ENCODE results near the gene FOXA1. TPM values are rescaled to one million over a fixed set of nuclear protein-coding genes. Genes with fewer than 3 reads are reported as not detected.

The FOXA1 gene
- total RNA-seq, 4 donors from 2014 or later, result 4.8 to 14.4 (median 8.3) TPM

DNA sequence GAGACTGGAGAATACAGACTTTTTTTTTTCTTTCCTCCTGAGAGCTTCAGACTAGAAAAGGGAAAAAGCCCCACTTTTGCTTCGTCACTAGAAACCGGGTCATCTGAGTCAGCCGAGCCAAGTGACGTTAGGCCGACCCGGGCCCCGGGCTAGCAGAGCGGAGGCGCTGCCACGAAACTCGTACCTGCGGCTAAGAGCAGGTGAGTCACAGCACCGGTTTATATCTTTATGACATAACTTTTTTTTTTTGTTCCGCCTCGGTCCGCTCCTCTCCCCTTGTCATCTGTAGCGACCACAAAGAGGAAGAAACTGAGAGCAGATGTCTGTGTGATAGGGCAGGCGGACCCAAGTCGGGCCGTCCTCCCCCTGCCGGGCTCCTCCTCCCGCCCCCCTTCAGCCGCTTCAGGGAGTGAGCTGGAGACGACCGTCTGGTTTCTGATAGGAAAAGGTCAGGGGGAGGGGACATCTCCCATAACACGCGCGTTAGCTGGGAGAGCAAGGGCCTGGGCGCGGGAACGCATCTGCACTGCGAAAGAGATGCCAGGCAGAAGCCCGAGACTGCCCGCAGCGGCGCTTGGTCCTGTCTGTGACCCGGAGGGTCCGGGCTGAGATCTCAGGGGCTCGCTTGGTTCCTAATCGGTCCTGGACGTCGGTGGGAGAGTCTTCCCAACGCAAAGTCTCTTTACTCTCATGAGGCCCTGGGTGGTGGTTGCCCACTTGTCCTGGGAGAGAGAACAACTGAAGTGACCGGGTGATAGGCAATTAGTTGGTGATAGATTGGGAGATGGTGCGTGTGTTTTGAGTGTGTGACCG, 966 bp upstream of the FOXA1 start:
- no peak overlapping the region for H3K27ac ChIP-seq
- DNase-seq (ENCODE audit: low spot score in 2 of 2), result no peak
- WGBS, result 4% methylated on average over 44 of the region's 46 CpGs
- H3K27me3 ChIP-seq, result peaks cover 96% of the 10 kb centered on the region
- no peaks in the 10 kb centered on the region for H3K36me3 ChIP-seq
- no peaks in the 10 kb centered on the region for H3K9me3 ChIP-seq
- peaks cover 59% of the 10 kb centered on the region for H3K4me1 ChIP-seq
- TF ChIP-seq POLR2A (IDR thresholded peaks at IDR 0.05) (no peak), POLR2AphosphoS5 (IDR thresholded peaks at IDR 0.05) (no peak), EP300 (IDR thresholded peaks at IDR 0.05) (no peak)
- TF ChIP-seq, protein P1, sequence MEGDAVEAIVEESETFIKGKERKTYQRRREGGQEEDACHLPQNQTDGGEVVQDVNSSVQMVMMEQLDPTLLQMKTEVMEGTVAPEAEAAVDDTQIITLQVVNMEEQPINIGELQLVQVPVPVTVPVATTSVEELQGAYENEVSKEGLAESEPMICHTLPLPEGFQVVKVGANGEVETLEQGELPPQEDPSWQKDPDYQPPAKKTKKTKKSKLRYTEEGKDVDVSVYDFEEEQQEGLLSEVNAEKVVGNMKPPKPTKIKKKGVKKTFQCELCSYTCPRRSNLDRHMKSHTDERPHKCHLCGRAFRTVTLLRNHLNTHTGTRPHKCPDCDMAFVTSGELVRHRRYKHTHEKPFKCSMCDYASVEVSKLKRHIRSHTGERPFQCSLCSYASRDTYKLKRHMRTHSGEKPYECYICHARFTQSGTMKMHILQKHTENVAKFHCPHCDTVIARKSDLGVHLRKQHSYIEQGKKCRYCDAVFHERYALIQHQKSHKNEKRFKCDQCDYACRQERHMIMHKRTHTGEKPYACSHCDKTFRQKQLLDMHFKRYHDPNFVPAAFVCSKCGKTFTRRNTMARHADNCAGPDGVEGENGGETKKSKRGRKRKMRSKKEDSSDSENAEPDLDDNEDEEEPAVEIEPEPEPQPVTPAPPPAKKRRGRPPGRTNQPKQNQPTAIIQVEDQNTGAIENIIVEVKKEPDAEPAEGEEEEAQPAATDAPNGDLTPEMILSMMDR (IDR thresholded peaks at IDR 0.05), result no peak
- peak overlapping the region; percentile 52 for H3K4me3 ChIP-seq

GRCh38 chr14:37594238-37594970, 645 bp downstream of the FOXA1 start:
- peaks cover 53% of the 10 kb centered on the region for H3K4me1 ChIP-seq

GRCh38 chr14:37593511-37594237, 1.4 kb downstream of the FOXA1 start:
- Histone ChIP-seq H3K27me3 (peaks cover 96% of the 10 kb centered on the region), H3K4me1 (peaks cover 47% of the 10 kb centered on the region), H3K9me3 (no peaks in the 10 kb centered on the region), H3K27ac (no peak overlapping the region), H3K4me3 (peak overlapping the region; percentile 52), H3K36me3 (no peaks in the 10 kb centered on the region)
- WGBS, result 20% methylated on average over 14 of the region's 14 CpGs
- TF ChIP-seq, protein P1 (IDR thresholded peaks at IDR 0.05), result no peak
- TF ChIP-seq POLR2AphosphoS5 (IDR thresholded peaks at IDR 0.05) (no peak), POLR2A (IDR thresholded peaks at IDR 0.05) (no peak), EP300 (IDR thresholded peaks at IDR 0.05) (no peak)
- no peak for DNase-seq (ENCODE audit: low spot score in 2 of 2)

More at GRCh38 chr14:37594238-37594970, 645 bp downstream of the FOXA1 start:
- Histone ChIP-seq H3K27me3 (peaks cover 96% of the 10 kb centered on the region), H3K4me3 (peak overlapping the region; percentile 52), H3K36me3 (no peaks in the 10 kb centered on the region), H3K27ac (peak overlapping the region; percentile 46), H3K9me3 (no peaks in the 10 kb centered on the region)
- WGBS, result 3% methylated on average over 22 of the region's 56 CpGs
- DNase-seq (ENCODE audit: low spot score in 2 of 2), result peak in 1 of 2 donors; percentile 74
- TF ChIP-seq, protein P1 (IDR thresholded peaks at IDR 0.05), result peak; percentile 22 to 73
- TF ChIP-seq POLR2A (IDR thresholded peaks at IDR 0.05), result no peak

GRCh38 chr14:37592482-37593408, 2.3 kb downstream of the FOXA1 start:
- 18% methylated on average over 37 of the region's 42 CpGs for WGBS
- peaks cover 46% of the 10 kb centered on the region for H3K4me1 ChIP-seq
- TF ChIP-seq POLR2A (IDR thresholded peaks at IDR 0.05) (no peak), POLR2AphosphoS5 (IDR thresholded peaks at IDR 0.05) (no peak), EP300 (IDR thresholded peaks at IDR 0.05) (no peak)
- TF ChIP-seq, protein P1 (IDR thresholded peaks at IDR 0.05), result no peak

More at GRCh38 chr14:37592482-37593408, 2.3 kb downstream of the FOXA1 start:
- no peaks in the 10 kb centered on the region for H3K36me3 ChIP-seq
- no peak overlapping the region for H3K27ac ChIP-seq
- no peak for DNase-seq (ENCODE audit: low spot score in 2 of 2)
- H3K27me3 ChIP-seq, result peaks cover 96% of the 10 kb centered on the region
- no peak overlapping the region for H3K4me3 ChIP-seq
- H3K9me3 ChIP-seq, result no peaks in the 10 kb centered on the region
